ENCODE results near the gene NTM. TPM values are rescaled to one million over a fixed set of nuclear protein-coding genes. Genes with fewer than 3 reads are reported as not detected.

Gene NTM
- total and polyA plus RNA-seq, 2 of the 8 experiments (the other 6 are each of a cell fraction or from before 2014, with no cell fraction given) = 13.4 to 20.0 TPM

- TF ChIP-seq HDAC6 (IDR thresholded peaks at IDR 0.05; ENCODE audit: low read depth, low read length) = no peak
- TF ChIP-seq SP2 (IDR thresholded peaks at IDR 0.05; ENCODE audit: low read length) = no peak
- no peak for TF ChIP-seq NANOG (IDR thresholded peaks at IDR 0.05; ENCODE audit: insufficient read depth, low read depth, low read length, poor library complexity, severe bottlenecking)
- TF ChIP-seq JUN (IDR thresholded peaks at IDR 0.05; ENCODE audit: low read depth, low read length) = no peak
- TF ChIP-seq ZNF274 (IDR thresholded peaks at IDR 0.05; ENCODE audit: borderline replicate concordance, extremely low read depth, low read length) = no peak
- TF ChIP-seq TBP (IDR thresholded peaks at IDR 0.05; ENCODE audit: low read depth, low read length) = no peak
These were observed 748.2 kb downstream of the NTM start (continued) for GRCh38 chr11:132118661-132119060.
